GM12801 (cell line): ENCODE data around the gene GIT1.

Experiments
- CTCF ChIP-seq: IDR thresholded peaks from one replicate; pipeline ENCODE4 v1.5.1; 2011; ENCODE audit warnings: control low read depth; ENCODE audit not compliant: insufficient read length; ENCODE audit errors: extremely low read depth

GIT1 gene

GRCh38 chr17:29569245-29569950, 20.1 kb downstream of the GIT1 start:
- no peak for TF ChIP-seq CTCF

- TF ChIP-seq CTCF = no peak
Measured at GRCh38 chr17:29568331-29569244, 20.9 kb downstream of the GIT1 start, which contains the start of gene TP53I13. TSS of gene TP53I13 (plus strand) at chr17:29568701. CDS start at chr17:29568759, 58 bp downstream.

GRCh38 chr17:29567554-29568330, 21.7 kb downstream of the GIT1 start:
- no peak for TF ChIP-seq CTCF

GRCh38 chr17:29567304-29567553, 22.2 kb downstream of the GIT1 start:
- TF ChIP-seq CTCF = no peak

GRCh38 chr17:29566473-29567303, 22.8 kb downstream of the GIT1 start, which contains the start of gene ABHD15:
TSS of gene ABHD15 (minus strand) at chr17:29567037. CDS start at chr17:29566966, 71 bp downstream.
- TF ChIP-seq CTCF = no peak

GRCh38 chr17:29565643-29566472, 23.6 kb downstream of the GIT1 start:
- TF ChIP-seq CTCF = no peak
